ENCODE measurements around the gene CD52.

The CD52 gene

GRCh38 chr1:26283871-26284596 is 33.7 kb upstream of the CD52 start:
- H3K4ac ChIP-seq (ENCODE audit: low read depth, low read length): no peak overlapping the region
- H3K4me3 ChIP-seq (ENCODE audit: low read depth, low read length): peak overlapping the region; percentile 23
- peaks cover 15 to 29% of the 10 kb centered on the region in 2 experiments for H3K4me1 ChIP-seq (ENCODE audit: control insufficient read depth in 1 of 2, insufficient read depth in 2 of 2, low read length in 2 of 2)
- no peak overlapping the region for H3K18ac ChIP-seq (ENCODE audit: low read length)
- no CpG with 5 or more reads among the region's 12 CpGs for WGBS (ENCODE audit: extremely low coverage, insufficient coverage, insufficient read length)
- H3K4me2 ChIP-seq (ENCODE audit: low read length): no peak overlapping the region
- peaks cover 16 to 24% of the 10 kb centered on the region in 2 experiments for H3K36me3 ChIP-seq (ENCODE audit: control insufficient read depth in 1 of 2, insufficient read depth in 2 of 2, low read length in 2 of 2)
- no peak overlapping the region for H2BK120ac ChIP-seq (ENCODE audit: insufficient read depth, low read length, poor library complexity)
- no peak for DNase-seq
- no peak overlapping the region for H4K91ac ChIP-seq (ENCODE audit: low read depth, low read length)
- H2BK5ac ChIP-seq (ENCODE audit: low read depth, low read length, poor library complexity): no peak overlapping the region
- no peak overlapping the region for H3K9ac ChIP-seq (ENCODE audit: low read length)
- H3K9me3 ChIP-seq (ENCODE audit: insufficient read depth, low read depth, low read length): peaks cover 4% of the 10 kb centered on the region
- H3K23ac ChIP-seq (ENCODE audit: low read length): no peak overlapping the region
- no peak overlapping the region for H3K14ac ChIP-seq (ENCODE audit: low read length)
- H2AK5ac ChIP-seq (ENCODE audit: low read length): no peak overlapping the region
- H3K79me1 ChIP-seq (ENCODE audit: low read length): peaks cover 5% of the 10 kb centered on the region
- H3K27ac ChIP-seq (ENCODE audit: low read depth, low read length): no peak overlapping the region
- no peak overlapping the region for H2AFZ ChIP-seq (ENCODE audit: insufficient read depth, low read length, poor library complexity)
- H3K27me3 ChIP-seq (ENCODE audit: insufficient read depth, low read length): no peaks in the 10 kb centered on the region
- H4K8ac ChIP-seq (ENCODE audit: low read depth, low read length): no peak overlapping the region
- H4K12ac ChIP-seq (ENCODE audit: low read depth, low read length): no peak overlapping the region
- H3K79me2 ChIP-seq (ENCODE audit: control insufficient read depth, insufficient read depth, low read length, poor library complexity): peaks cover 4% of the 10 kb centered on the region
- no peak overlapping the region for H2BK12ac ChIP-seq (ENCODE audit: low read length)

DNA sequence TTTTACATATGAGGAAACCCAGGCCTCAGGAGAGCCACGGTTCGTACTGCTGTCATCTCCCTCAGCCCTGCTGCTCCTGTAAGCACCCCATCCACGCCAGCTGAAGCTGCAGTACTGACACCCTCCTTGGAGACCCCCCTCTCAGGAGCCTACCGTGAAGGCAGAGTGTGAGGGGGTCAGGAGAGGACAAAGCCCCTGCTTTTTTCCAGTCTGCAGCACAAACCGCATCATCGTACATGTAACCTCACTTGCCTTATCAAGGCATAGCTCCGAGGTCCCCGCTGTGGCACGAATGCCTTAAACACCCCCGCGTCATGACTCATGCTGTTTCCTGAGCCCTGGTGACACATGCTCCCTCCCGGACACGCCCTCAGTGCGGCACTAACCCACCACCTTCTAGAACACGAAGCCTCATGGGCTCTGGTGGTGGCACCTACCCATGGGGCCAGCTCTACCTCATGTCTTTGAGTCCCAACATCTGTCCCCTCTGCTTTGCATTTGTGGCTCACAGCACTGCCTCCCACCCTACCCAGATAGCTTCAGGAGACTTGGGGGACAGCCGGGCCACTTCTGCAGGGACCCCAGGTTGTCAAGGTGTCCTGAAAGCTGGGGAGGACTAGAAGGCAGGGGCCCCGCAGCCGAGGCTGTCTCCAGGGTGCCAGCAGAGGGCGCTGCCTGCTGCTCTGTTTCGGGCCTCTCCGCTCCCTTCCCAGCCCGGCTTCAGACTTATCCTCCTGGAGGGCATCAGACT is 33.0 kb upstream of the CD52 start:
- no CpG with 5 or more reads among the region's 22 CpGs for WGBS (ENCODE audit: extremely low coverage, insufficient coverage, insufficient read length)
- peak; percentile 86 to 88 for DNase-seq
- Histone ChIP-seq H3K36me3 (ENCODE audit: control insufficient read depth in 1 of 2, insufficient read depth in 2 of 2, low read length in 2 of 2) (peaks cover 16 to 24% of the 10 kb centered on the region in 2 experiments), H2BK12ac (ENCODE audit: low read length) (no peak overlapping the region), H4K8ac (ENCODE audit: low read depth, low read length) (no peak overlapping the region), H3K23ac (ENCODE audit: low read length) (no peak overlapping the region), H3K9me3 (ENCODE audit: insufficient read depth, low read depth, low read length) (peaks cover 4% of the 10 kb centered on the region), H3K4me3 (ENCODE audit: low read depth, low read length) (no peak overlapping the region), H3K4me2 (ENCODE audit: low read length) (no peak overlapping the region), H3K14ac (ENCODE audit: low read length) (no peak overlapping the region), H3K79me2 (ENCODE audit: control insufficient read depth, insufficient read depth, low read length, poor library complexity) (peaks cover 4% of the 10 kb centered on the region), H3K18ac (ENCODE audit: low read length) (no peak overlapping the region), H4K91ac (ENCODE audit: low read depth, low read length) (no peak overlapping the region), H3K4me1 (ENCODE audit: control insufficient read depth in 1 of 2, insufficient read depth in 2 of 2, low read length in 2 of 2) (peaks cover 11 to 25% of the 10 kb centered on the region in 2 experiments), H3K79me1 (ENCODE audit: low read length) (peaks cover 5% of the 10 kb centered on the region), H3K27ac (ENCODE audit: low read depth, low read length) (no peak overlapping the region), H2BK120ac (ENCODE audit: insufficient read depth, low read length, poor library complexity) (no peak overlapping the region), H3K4ac (ENCODE audit: low read depth, low read length) (no peak overlapping the region), H2BK5ac (ENCODE audit: low read depth, low read length, poor library complexity) (no peak overlapping the region), H3K27me3 (ENCODE audit: insufficient read depth, low read length) (no peaks in the 10 kb centered on the region), H4K12ac (ENCODE audit: low read depth, low read length) (peak overlapping the region; percentile 23), H3K9ac (ENCODE audit: low read length) (no peak overlapping the region), H2AK5ac (ENCODE audit: low read length) (no peak overlapping the region), H2AFZ (ENCODE audit: insufficient read depth, low read length, poor library complexity) (no peak overlapping the region)

- no peak overlapping the region for H2AK5ac ChIP-seq (ENCODE audit: low read length)
- H2AFZ ChIP-seq (ENCODE audit: insufficient read depth, low read length, poor library complexity): no peak overlapping the region
- H3K4me2 ChIP-seq (ENCODE audit: low read length): no peak overlapping the region
- H3K79me2 ChIP-seq (ENCODE audit: control insufficient read depth, insufficient read depth, low read length, poor library complexity): no peaks in the 10 kb centered on the region
- no peak overlapping the region for H4K12ac ChIP-seq (ENCODE audit: low read depth, low read length)
- H4K91ac ChIP-seq (ENCODE audit: low read depth, low read length): no peak overlapping the region
- peaks cover 4% of the 10 kb centered on the region for H3K9me3 ChIP-seq (ENCODE audit: insufficient read depth, low read depth, low read length)
- DNase-seq: peak in 1 of 2 donors; percentile 80
- peaks cover 16 to 24% of the 10 kb centered on the region in 2 experiments for H3K36me3 ChIP-seq (ENCODE audit: control insufficient read depth in 1 of 2, insufficient read depth in 2 of 2, low read length in 2 of 2)
- no CpG with 5 or more reads among the region's 19 CpGs for WGBS (ENCODE audit: extremely low coverage, insufficient coverage, insufficient read length)
- no peak overlapping the region for H3K4me3 ChIP-seq (ENCODE audit: low read depth, low read length)
- H3K23ac ChIP-seq (ENCODE audit: low read length): no peak overlapping the region
- H3K4me1 ChIP-seq (ENCODE audit: control insufficient read depth in 1 of 2, insufficient read depth in 2 of 2, low read length in 2 of 2): peaks cover 11 to 24% of the 10 kb centered on the region in 2 experiments
- no peak overlapping the region for H2BK120ac ChIP-seq (ENCODE audit: insufficient read depth, low read length, poor library complexity)
- no peak overlapping the region for H3K4ac ChIP-seq (ENCODE audit: low read depth, low read length)
- no peak overlapping the region for H3K9ac ChIP-seq (ENCODE audit: low read length)
- no peaks in the 10 kb centered on the region for H3K79me1 ChIP-seq (ENCODE audit: low read length)
- no peak overlapping the region for H2BK12ac ChIP-seq (ENCODE audit: low read length)
- H3K27ac ChIP-seq (ENCODE audit: low read depth, low read length): no peak overlapping the region
- H2BK5ac ChIP-seq (ENCODE audit: low read depth, low read length, poor library complexity): no peak overlapping the region
- no peak overlapping the region for H4K8ac ChIP-seq (ENCODE audit: low read depth, low read length)
- no peak overlapping the region for H3K18ac ChIP-seq (ENCODE audit: low read length)
- H3K14ac ChIP-seq (ENCODE audit: low read length): no peak overlapping the region
- no peaks in the 10 kb centered on the region for H3K27me3 ChIP-seq (ENCODE audit: insufficient read depth, low read length)
Measured at GRCh38 chr1:26285366-26286063, 32.2 kb upstream of the CD52 start.

DNA sequence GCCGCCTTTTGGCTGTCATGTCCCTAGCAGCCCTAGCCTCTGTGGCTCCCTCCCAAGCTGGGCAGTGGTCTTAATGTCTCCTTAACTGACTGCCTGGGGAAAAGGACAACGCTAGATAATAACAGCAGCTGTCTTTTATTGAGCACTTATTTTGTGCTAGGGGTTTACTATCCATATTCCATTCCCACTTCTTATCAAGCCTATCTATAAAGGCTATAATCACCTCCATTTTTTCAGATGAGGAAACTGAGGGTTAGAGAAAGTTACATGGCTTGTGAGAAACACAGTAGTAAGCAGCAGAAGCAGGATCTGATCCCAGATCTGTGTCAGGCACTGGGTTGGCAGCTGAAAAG is 31.7 kb upstream of the CD52 start:
- DNase-seq: no peak
- peaks cover 4% of the 10 kb centered on the region for H3K9me3 ChIP-seq (ENCODE audit: insufficient read depth, low read depth, low read length)
- no peak overlapping the region for H3K9ac ChIP-seq (ENCODE audit: low read length)
- H3K79me2 ChIP-seq (ENCODE audit: control insufficient read depth, insufficient read depth, low read length, poor library complexity): no peaks in the 10 kb centered on the region
- H3K23ac ChIP-seq (ENCODE audit: low read length): no peak overlapping the region
- H3K79me1 ChIP-seq (ENCODE audit: low read length): no peaks in the 10 kb centered on the region
- no peak overlapping the region for H2AFZ ChIP-seq (ENCODE audit: insufficient read depth, low read length, poor library complexity)
- no peak overlapping the region for H3K27ac ChIP-seq (ENCODE audit: low read depth, low read length)
- H3K27me3 ChIP-seq (ENCODE audit: insufficient read depth, low read length): no peaks in the 10 kb centered on the region
- H2BK5ac ChIP-seq (ENCODE audit: low read depth, low read length, poor library complexity): no peak overlapping the region
- no peak overlapping the region for H2AK5ac ChIP-seq (ENCODE audit: low read length)
- H4K91ac ChIP-seq (ENCODE audit: low read depth, low read length): no peak overlapping the region
- H3K18ac ChIP-seq (ENCODE audit: low read length): no peak overlapping the region
- peaks cover 14 to 22% of the 10 kb centered on the region in 2 experiments for H3K36me3 ChIP-seq (ENCODE audit: control insufficient read depth in 1 of 2, insufficient read depth in 2 of 2, low read length in 2 of 2)
- peaks cover 12 to 24% of the 10 kb centered on the region in 2 experiments for H3K4me1 ChIP-seq (ENCODE audit: control insufficient read depth in 1 of 2, insufficient read depth in 2 of 2, low read length in 2 of 2)
- H2BK12ac ChIP-seq (ENCODE audit: low read length): no peak overlapping the region
- H4K8ac ChIP-seq (ENCODE audit: low read depth, low read length): no peak overlapping the region
- H3K4me3 ChIP-seq (ENCODE audit: low read depth, low read length): no peak overlapping the region
- H2BK120ac ChIP-seq (ENCODE audit: insufficient read depth, low read length, poor library complexity): no peak overlapping the region
- H4K12ac ChIP-seq (ENCODE audit: low read depth, low read length): no peak overlapping the region
- WGBS (ENCODE audit: extremely low coverage, insufficient coverage, insufficient read length): no CpG with 5 or more reads among the region's 2 CpGs
- H3K4me2 ChIP-seq (ENCODE audit: low read length): no peak overlapping the region
- no peak overlapping the region for H3K4ac ChIP-seq (ENCODE audit: low read depth, low read length)
- no peak overlapping the region for H3K14ac ChIP-seq (ENCODE audit: low read length)
